Measurements from ENCODE around the gene UBE2I.

Gene UBE2I

DNA sequence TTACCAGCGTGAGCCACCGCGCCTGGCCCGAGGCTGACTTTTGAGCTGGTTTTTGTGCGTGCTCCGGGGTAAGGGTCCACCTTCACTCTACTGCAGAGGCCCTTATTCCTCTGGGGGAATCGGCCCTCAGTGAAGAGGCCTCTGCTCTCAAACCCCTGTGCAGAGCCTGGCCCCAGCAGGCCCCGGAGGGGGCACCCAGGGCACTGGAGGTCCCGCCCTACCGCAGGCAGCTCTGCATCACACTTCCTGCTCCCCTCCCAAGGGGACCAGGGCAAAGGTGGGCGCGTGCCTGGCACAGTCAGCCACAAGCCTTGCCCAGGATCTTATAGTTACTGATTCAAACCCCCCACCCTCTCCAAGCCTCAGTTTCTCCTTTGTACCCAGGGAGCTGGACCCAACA, 3.6 kb upstream of the UBE2I start:
- TF ChIP-seq CTCF (IDR thresholded peaks at IDR 0.05): no peak
- Histone ChIP-seq H3K27ac (no peak overlapping the region), H3K36me3 (no peaks in the 10 kb centered on the region), H3K4me3 (no peak overlapping the region), H3K4me1 (peaks cover 0 to 25% (median 8%) of the 10 kb centered on the region in 4 donors), H3K9me3 (no peaks in the 10 kb centered on the region), H3K27me3 (peaks cover 0 to 35% of the 10 kb centered on the region in 2 donors)
- intact Hi-C loops (cut with DNase I; ENCODE audit: low total_unique reads): no loop called here
- DNase-seq: no peak

DNA sequence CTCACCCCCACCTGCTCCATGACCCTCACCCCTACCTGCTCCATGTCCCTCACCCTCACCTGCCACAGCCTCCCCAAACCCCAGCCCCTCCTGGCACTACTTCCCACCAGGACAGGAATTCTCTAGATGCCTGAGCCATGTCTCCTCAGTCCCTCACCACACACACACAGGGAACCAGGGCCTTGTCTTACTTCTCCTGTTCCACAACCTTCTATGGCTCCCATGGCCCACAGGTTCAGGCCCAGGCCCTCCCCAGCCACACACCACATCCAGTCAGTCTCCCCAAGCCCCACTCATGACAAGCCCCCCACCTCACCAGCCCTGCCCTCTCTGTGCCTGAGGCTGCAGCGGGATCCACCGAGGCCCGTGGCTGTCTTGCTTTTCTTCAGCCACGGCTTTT, 3.1 kb upstream of the UBE2I start:
- no peak for DNase-seq
- Histone ChIP-seq H3K27ac (no peak overlapping the region), H3K4me1 (peaks cover 0 to 25% (median 9%) of the 10 kb centered on the region in 4 donors), H3K9me3 (no peaks in the 10 kb centered on the region), H3K27me3 (peaks cover 0 to 30% of the 10 kb centered on the region in 2 donors), H3K36me3 (no peaks in the 10 kb centered on the region), H3K4me3 (no peak overlapping the region)
- intact Hi-C loops (cut with DNase I; ENCODE audit: low total_unique reads): no loop called here
- no peak for TF ChIP-seq CTCF (IDR thresholded peaks at IDR 0.05)

GRCh38 chr16:1308036-1308976, 1.1 kb upstream of the UBE2I start:
- Histone ChIP-seq H3K36me3 (peaks cover 0 to 7% (median 0%) of the 10 kb centered on the region in 3 donors), H3K4me1 (peaks cover 6 to 40% (median 28%) of the 10 kb centered on the region in 4 donors), H3K27ac (peak overlapping the region; percentile 93 to 97), H3K4me3 (peak overlapping the region; percentile 74 to 91), H3K27me3 (peaks cover 0 to 12% of the 10 kb centered on the region in 2 donors), H3K9me3 (no peaks in the 10 kb centered on the region)
- DNase-seq: no peak
- no peak for TF ChIP-seq CTCF (IDR thresholded peaks at IDR 0.05)
- intact Hi-C loops (cut with DNase I; ENCODE audit: low total_unique reads): no loop called here

DNA sequence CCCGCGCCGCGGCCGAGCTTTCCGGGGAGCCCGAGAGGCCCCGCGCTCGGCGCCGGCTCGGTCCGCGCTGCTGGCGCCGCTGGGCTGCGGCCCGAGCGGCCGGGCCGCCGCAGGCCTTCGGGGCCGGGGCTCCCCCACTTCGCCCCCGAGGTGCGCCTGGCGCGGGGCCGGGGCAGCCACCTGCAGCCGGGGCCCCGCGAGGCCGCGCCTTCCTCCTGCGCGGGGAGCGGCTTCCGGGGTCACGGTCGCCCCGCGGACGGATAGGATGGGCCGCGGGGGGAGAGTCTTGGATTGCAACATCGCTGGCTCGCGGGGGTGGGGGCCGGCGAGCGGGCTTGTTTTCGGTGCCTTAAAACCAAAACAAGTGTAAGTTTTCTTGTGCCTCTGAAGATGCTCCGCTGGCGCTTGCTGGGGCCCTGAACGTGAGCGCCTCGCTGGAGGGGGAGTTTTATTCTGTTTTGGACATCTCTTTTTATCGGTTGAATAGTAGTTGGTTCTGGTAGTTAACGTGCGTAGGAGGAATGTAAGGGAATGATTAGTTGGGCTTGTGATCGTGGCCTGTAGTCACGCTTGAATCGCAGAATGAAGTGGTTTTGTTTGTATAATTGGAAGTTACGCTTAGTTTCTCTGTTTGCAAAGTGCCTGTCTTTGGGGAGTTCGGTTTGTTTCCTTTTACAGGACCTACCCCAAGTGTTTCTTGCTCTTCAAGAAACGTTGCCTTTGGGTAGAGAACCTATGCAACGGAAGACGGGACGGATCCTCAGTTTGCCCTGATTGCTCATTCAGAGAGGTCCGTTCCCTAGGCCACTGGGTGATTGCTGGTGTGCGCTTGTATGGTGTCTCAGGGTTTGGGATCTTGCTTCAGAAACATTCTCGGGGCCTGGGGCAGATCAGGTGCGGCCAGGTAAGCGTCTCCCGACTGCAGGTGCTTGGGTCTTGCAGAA, 724 bp downstream of the UBE2I start:
- no peak for TF ChIP-seq CTCF (IDR thresholded peaks at IDR 0.05)
- H3K9me3 ChIP-seq: no peaks in the 10 kb centered on the region
- H3K4me3 ChIP-seq: peak overlapping the region; percentile 74 to 91
- intact Hi-C loops (cut with DNase I; ENCODE audit: low total_unique reads): no loop called here
- peak overlapping the region; percentile 93 to 97 for H3K27ac ChIP-seq
- H3K4me1 ChIP-seq: peaks cover 6 to 52% (median 32%) of the 10 kb centered on the region in 4 donors
- H3K27me3 ChIP-seq: peaks cover 0 to 4% of the 10 kb centered on the region in 2 donors
- DNase-seq: peak; percentile 50 to 82
- H3K36me3 ChIP-seq: peaks cover 9 to 25% (median 17%) of the 10 kb centered on the region in 3 donors

GRCh38 chr16:1310832-1311200, 1.4 kb downstream of the UBE2I start:
- peaks cover 15 to 31% (median 23%) of the 10 kb centered on the region in 3 donors for H3K36me3 ChIP-seq
- intact Hi-C loops (cut with DNase I; ENCODE audit: low total_unique reads): no loop called here
- peak overlapping the region; percentile 50 to 93 for H3K27ac ChIP-seq
- H3K4me3 ChIP-seq: peak overlapping the region; percentile 74 to 91
- peaks cover 6 to 52% (median 32%) of the 10 kb centered on the region in 4 donors for H3K4me1 ChIP-seq
- TF ChIP-seq CTCF (IDR thresholded peaks at IDR 0.05): no peak
- peaks cover 0 to 4% of the 10 kb centered on the region in 2 donors for H3K27me3 ChIP-seq
- DNase-seq: no peak
- no peaks in the 10 kb centered on the region for H3K9me3 ChIP-seq
